GM18507 (cell line): ENCODE measurements around the gene HEPN1.
A peak's percentile ranks its signal among the peaks of the same experiment; 100 is the strongest.

Experiments
- DNase-seq: peaks from one replicate; pipeline ENCODE4 v3.0.0; 2011; ENCODE audit warnings: low read depth; ENCODE audit not compliant: insufficient read length; ENCODE audit errors: extremely low spot score
- FAIRE-seq: peaks from 2 replicates; lab custom pipeline; 2011; peaks lifted over from hg19 to GRCh38; lab: Jason Lieb, UNC

The HEPN1 gene

DNA sequence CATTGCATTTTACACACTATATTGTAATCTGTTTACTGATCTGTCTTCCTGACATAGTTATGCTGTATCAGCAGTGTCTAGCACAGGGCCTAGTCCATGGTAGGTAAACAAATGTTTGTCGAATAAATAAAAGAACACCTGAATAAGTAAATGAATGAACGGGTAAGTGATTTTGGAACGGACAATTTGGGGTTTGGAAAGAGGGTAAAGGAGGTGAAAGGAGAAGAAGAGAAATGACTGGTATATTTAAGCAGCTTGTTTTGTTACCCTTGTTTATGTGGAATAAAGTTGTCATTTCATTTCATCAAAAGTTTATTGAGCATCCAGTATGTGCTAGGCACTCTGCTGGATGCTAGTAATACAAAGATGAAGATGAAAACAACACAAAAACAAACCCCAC, at the start of gene HEPN1:
TSS of gene HEPN1 (plus strand) at position 301 of the 400 bp plus-strand sequence.
- DNase-seq, result no peak

GRCh38 chr11:124869331-124869730, 49.7 kb upstream of the HEPN1 start:
- FAIRE-seq (no peak), DNase-seq (no peak)

More for the DNA sequence above, at the start of gene HEPN1:
- FAIRE-seq, result no peak

- FAIRE-seq, result no peak
- DNase-seq, result no peak
Observed at GRCh38 chr11:124869856-124870387, 49.1 kb upstream of the HEPN1 start.

DNA sequence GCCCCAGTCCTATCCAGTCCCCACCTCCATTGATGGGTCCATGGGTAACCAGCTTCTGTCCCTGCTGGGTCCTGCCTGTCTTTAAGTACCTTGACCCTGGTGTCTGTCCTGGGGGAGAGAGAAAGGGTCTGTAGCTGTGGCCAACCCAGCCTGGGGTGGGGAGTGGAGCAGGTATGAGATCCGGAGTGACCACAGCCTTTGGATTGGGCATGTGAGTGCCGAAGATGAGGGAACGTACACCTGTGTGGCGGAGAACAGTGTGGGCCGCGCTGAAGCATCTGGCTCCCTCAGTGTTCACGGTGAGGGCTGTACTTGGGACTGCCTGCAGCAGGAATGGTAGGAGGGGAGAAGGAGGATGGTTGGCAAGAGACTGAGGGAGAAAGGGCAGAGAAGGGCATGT, 48.6 kb upstream of the HEPN1 start:
- DNase-seq (no peak), FAIRE-seq (no peak)

GRCh38 chr11:124872280-124872679, 46.8 kb upstream of the HEPN1 start:
- FAIRE-seq, result no peak
- DNase-seq, result no peak

- FAIRE-seq, result no peak
- no peak for DNase-seq
Observed at GRCh38 chr11:124872741-124873140, 46.3 kb upstream of the HEPN1 start.

DNA sequence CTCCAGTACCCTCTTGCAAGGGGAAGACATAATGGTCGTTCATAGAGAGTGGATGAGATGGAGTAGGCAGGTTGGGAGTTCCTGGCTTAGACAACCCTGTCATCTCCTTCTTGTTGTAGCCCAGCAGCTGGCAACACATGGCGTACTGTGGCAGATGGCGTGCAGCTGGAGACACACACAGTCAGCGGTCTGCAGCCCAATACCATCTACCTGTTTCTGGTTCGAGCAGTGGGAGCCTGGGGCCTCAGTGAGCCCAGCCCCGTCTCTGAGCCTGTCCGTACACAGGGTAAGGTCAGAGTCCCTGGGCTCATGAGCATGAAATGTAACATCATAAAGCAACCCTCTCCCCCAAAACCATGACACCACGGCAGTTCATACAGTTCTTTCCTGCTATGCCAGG, 45.1 kb upstream of the HEPN1 start:
- no peak for FAIRE-seq
- no peak for DNase-seq

DNA sequence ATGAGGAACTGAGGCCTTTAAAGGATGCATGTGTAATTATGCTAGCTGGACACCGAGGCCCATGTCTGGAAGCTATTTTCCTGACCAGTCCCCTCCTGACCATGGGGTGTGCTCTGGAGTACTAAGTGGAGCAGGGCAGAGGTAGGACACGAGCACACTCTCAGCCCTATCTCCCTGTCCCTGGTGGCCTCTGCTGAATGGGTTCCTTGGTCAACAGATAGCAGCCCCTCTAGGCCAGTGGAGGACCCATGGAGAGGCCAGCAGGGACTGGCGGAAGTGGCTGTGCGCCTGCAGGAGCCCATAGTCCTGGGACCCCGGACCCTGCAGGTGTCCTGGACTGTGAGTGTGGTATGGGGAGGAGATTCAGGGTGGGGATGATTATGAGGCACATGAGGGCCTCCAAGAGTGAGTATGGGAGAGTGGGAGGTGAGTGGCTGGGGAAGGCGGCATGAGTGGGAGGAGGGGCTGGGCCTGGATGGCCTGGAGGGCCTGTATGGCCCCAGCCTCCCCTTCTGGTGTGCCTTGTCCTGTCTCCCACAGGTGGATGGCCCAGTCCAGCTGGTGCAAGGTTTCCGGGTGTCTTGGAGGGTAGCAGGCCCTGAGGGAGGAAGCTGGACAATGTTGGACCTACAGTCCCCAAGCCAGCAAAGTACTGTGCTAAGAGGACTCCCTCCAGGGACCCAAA, 44.3 kb upstream of the HEPN1 start:
- DNase-seq (no peak), FAIRE-seq (no peak)

- DNase-seq (no peak), FAIRE-seq (no peak)
Observed at GRCh38 chr11:124875401-124875800, 43.6 kb upstream of the HEPN1 start.

DNA sequence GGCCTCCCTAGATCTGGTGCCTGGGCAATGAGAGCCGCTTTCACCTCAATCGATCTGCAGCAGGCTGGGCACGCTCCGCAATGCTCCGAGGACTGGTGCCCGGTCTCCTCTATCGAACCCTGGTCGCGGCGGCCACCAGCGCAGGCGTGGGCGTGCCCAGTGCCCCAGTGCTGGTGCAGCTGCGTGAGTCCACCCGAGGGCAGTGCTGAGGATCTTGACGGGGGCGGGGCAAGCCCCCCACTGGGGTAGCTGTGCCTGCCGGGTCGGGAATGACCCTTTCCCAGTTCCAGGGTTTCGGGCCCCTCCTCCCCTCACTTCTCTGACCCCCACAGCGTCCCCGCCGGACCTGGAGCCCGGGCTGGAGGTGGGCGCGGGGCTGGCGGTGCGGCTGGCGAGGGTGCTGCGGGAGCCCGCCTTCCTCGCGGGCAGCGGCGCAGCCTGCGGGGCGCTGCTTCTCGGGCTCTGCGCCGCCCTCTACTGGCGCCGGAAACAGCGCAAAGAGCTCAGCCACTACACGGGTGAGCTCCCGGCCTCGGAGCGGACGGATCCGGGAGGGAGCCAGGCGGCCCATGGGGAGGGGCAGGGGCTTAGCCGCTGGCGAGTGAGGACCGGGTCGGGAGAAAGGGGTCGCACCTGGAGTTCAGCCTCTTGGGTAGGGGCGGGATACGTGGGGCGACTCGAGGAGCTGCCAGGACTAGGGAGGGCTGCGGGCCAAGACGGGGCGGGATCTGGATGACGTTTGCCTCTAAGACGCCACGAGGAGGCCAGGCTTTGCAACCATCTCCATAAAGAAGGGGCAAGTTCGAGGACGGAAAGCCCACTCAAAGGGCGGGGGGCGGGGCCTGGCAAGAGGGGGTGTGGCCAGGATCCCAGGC, 42.9 kb upstream of the HEPN1 start:
- DNase-seq (peak; percentile 73), FAIRE-seq (peak; percentile 66)

DNA sequence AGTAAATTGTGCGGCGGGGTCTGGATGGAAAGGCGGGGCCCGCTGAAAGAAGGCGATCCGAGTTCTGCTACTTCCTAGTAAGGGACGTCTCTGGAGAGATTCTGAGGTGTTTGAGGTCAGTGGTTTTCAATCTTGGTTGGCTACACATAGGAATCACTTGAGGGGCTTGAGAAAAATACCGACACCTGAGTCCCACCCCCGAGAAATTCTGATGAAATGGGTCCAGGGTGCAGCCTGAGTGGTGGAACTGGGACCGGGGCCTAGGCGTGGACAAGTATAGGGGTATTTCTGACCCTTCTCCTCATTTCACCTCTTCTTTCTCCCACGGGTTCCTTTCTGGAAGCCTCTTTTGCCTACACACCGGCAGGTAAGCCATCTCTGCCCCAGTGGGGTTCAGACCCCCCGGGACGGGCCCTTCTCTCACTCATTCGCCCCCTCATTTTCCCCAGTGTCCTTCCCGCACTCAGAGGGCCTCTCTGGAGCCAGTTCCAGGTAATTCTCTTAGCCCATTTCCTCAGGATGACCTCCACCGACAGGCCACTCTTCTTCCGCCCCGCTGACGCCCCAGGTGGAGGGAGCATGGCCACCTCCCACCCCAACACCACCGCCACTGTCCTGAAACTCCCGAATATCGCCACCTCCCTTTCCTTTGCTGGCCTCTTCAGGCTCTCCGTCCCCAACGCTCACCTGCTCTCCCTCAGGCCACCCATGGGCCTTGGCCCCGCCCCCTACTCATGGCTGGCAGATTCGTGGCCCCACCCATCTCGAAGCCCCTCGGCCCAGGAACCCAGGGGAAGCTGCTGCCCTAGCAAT, 42.0 kb upstream of the HEPN1 start:
- DNase-seq (no peak), FAIRE-seq (no peak)

DNA sequence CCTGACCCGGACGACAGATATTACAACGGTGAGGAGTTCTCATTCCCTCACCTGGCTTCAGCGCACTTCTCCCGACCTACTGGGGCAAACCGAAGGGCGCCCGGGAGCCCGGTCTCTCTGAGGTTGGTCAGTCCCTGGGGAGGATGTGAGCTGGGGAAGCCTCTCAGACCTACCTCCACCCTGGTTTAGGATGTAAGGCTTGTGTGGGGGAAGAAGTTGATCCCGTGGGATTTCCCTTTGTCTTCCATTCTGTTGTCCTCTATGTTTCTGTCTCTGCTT, 41.5 kb upstream of the HEPN1 start:
- DNase-seq, result no peak
- no peak for FAIRE-seq

DNA sequence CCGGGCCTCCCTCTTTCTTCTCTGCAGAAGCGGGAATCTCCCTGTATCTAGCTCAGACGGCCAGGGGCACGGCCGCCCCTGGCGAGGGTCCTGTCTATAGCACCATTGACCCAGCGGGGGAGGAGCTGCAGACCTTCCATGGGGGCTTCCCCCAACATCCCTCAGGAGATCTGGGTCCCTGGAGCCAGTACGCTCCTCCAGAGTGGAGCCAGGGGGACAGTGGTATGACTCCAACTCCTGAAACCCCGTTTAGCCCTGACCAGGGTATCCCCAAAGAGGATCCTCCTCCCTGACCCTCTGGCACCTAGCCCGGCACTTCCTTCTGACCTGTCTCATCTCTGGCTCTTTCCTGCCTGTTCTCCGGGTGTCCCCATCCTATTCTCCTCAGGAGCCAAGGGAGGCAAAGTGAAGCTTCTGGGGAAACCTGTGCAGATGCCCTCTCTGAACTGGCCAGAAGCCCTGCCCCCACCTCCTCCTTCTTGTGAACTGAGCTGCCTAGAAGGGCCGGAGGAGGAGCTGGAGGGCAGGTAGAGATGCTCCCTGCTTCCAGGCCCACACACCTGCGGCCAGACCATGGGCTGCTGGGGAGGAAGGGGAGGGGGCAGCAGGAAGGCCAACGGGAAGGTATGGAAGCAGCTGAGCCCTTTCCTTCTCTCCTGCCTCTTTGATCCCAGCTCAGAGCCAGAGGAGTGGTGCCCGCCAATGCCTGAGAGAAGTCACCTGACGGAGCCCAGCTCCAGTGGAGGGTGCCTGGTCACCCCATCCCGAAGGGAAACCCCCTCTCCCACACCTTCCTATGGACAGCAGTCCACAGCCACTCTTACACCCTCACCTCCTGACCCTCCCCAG, 40.9 kb upstream of the HEPN1 start:
- DNase-seq (no peak), FAIRE-seq (no peak)

- no peak for FAIRE-seq
- no peak for DNase-seq
Observed at GRCh38 chr11:124878759-124879492, 40.1 kb upstream of the HEPN1 start.

- no peak for DNase-seq
Observed at GRCh38 chr11:124879493-124880289, 39.4 kb upstream of the HEPN1 start.

GRCh38 chr11:124880290-124880611, 38.8 kb upstream of the HEPN1 start:
- FAIRE-seq, result no peak
- DNase-seq, result no peak

More at GRCh38 chr11:124879493-124880289, 39.4 kb upstream of the HEPN1 start:
- no peak for FAIRE-seq

GRCh38 chr11:124880958-124881357, 38.1 kb upstream of the HEPN1 start:
- no peak for FAIRE-seq

More at GRCh38 chr11:124880958-124881357, 38.1 kb upstream of the HEPN1 start:
- DNase-seq, result no peak
